Liver (tissue), 9 donors: Measurements from ENCODE around the gene SH3D19. TPM values are rescaled to one million over a fixed set of nuclear protein-coding genes. Genes with fewer than 3 reads are reported as not detected.

ENCODE experiments used
- DNase-seq: peaks from one replicate; pipeline ENCODE4 v3.0.0-alpha.2; 2017; ENCODE audit warnings: low spot score
- H3K27ac ChIP-seq, 2 donors: one replicate each; pipeline ENCODE4 v1.7.0; 2013; ENCODE audit warnings: inconsistent platforms in 2 of 2, low read length in 2 of 2, control low read depth in 1 of 2, low read depth in 1 of 2, mild to moderate bottlenecking in 1 of 2
- H3K27me3 ChIP-seq, 4 donors: one replicate each; pipeline versions ENCODE4 v1.6.1 to v1.7.0; 2013; ENCODE audit warnings: low read length in 3 of 4, inconsistent platforms in 1 of 4, mild to moderate bottlenecking in 1 of 4, moderate library complexity in 1 of 4; ENCODE audit not compliant: control insufficient read depth in 4 of 4, insufficient read depth in 4 of 4
- H3K36me3 ChIP-seq, 4 donors: one replicate each; pipeline versions ENCODE4 v1.6.1 to v1.7.0; 2013; ENCODE audit warnings: low read length in 3 of 4, mild to moderate bottlenecking in 3 of 4, low read depth in 1 of 4, moderate library complexity in 1 of 4; ENCODE audit not compliant: control insufficient read depth in 4 of 4, insufficient read depth in 3 of 4
- H3K4me1 ChIP-seq, 4 donors: one replicate each; pipeline versions ENCODE4 v1.6.1 to v1.7.0; 2013; ENCODE audit warnings: low read length in 3 of 4, mild to moderate bottlenecking in 3 of 4, moderate library complexity in 1 of 4; ENCODE audit not compliant: control insufficient read depth in 4 of 4, insufficient read depth in 4 of 4
- H3K4me3 ChIP-seq, 3 donors: one replicate each; pipeline versions ENCODE4 v1.6.1 to v1.7.0; 2013; ENCODE audit warnings: low read length in 3 of 3, control low read depth in 1 of 3, low read depth in 1 of 3, mild to moderate bottlenecking in 1 of 3
- H3K9ac ChIP-seq, 2 donors: one replicate each; pipeline ENCODE4 v1.7.0; 2013; ENCODE audit warnings: low read length in 2 of 2, mild to moderate bottlenecking in 2 of 2, moderate library complexity in 2 of 2, control low read depth in 1 of 2, low read depth in 1 of 2
- H3K9me3 ChIP-seq, 4 donors: one replicate each; pipeline versions ENCODE4 v1.6.1 to v1.7.0; 2013; ENCODE audit warnings: low read length in 3 of 4; ENCODE audit not compliant: control insufficient read depth in 4 of 4
- EGR1 ChIP-seq, 2 donors: IDR thresholded peaks; 2 replicates each; pipeline ENCODE4 v1.6.1; 2016 to 2018; ENCODE audit warnings: antibody characterized with exemption in 2 of 2, low read depth in 2 of 2
- FOXA1 ChIP-seq: IDR thresholded peaks from 2 replicates; pipeline ENCODE4 v1.6.1; 2016; ENCODE audit warnings: antibody characterized with exemption
- FOXA2 ChIP-seq: IDR thresholded peaks from 2 replicates; pipeline ENCODE4 v1.6.1; 2016; ENCODE audit warnings: antibody characterized with exemption
- HNF4A ChIP-seq, 2 donors: conservative IDR thresholded peaks; 2 replicates each; pipeline ENCODE4 v1.6.1; 2016; ENCODE audit warnings: antibody characterized with exemption in 2 of 2, mild to moderate bottlenecking in 2 of 2
- HNF4G ChIP-seq: IDR thresholded peaks from 2 replicates; pipeline ENCODE4 v1.6.1; 2016; ENCODE audit warnings: antibody characterized with exemption
- JUND ChIP-seq, 2 donors: IDR thresholded peaks; 2 replicates each; pipeline ENCODE4 v1.6.1; 2016; ENCODE audit warnings: antibody characterized with exemption in 2 of 2
- NR2F2 ChIP-seq: IDR thresholded peaks from 2 replicates; pipeline ENCODE4 v1.6.1; 2016; ENCODE audit warnings: antibody characterized with exemption
- RAD21 ChIP-seq, 2 donors: IDR thresholded peaks; 2 replicates each; pipeline ENCODE4 v1.6.1; 2016; ENCODE audit warnings: antibody characterized with exemption in 2 of 2, mild to moderate bottlenecking in 2 of 2
- REST ChIP-seq: IDR thresholded peaks from 2 replicates; pipeline ENCODE4 v1.6.1; 2016; ENCODE audit warnings: antibody characterized with exemption, mild to moderate bottlenecking
- RXRA ChIP-seq, 2 donors: IDR thresholded peaks; 2 replicates each; pipeline ENCODE4 v1.6.1; 2017 to 2018; ENCODE audit warnings: antibody characterized with exemption in 2 of 2, mild to moderate bottlenecking in 1 of 2
- WGBS: extraction: QIAGEN DNeasy Blood & Tissue Kit; methylation state at CpG from one replicate; pipeline ENCODE4 v1.1.7; 2013; 5-methylcytosine and 5-hydroxymethylcytosine counted together
- polyA plus RNA-seq, 2 donors: library from polyadenylated mRNA; stranded (reverse) in 1 of 2; unstranded in 1 of 2; fragments of 200-250 nt in 1 of 2; fragments of >200 nt in 1 of 2; fragmentation: Nextera tagmentation in 1 of 2; extraction: Ambion mirVana in 1 of 2; gene quantifications; one replicate each; pipeline versions ENCODE4 v1.2.1 to v1.2.3, GENCODE V29; 2013 to 2015
- total RNA-seq, 2 donors: library from RNA; depleted of rRNA; stranded (reverse); fragments of >200 nt; gene quantifications; one replicate each; pipeline ENCODE4 v1.2.3, GENCODE V29; 2014
- TF ChIP-seq, protein P1 (sequence below): IDR thresholded peaks from 2 replicates; pipeline ENCODE4 v1.6.1; 2016; ENCODE audit warnings: antibody characterized with exemption
- TF ChIP-seq, protein P2 (sequence below): fragments of 150-350 bp; IDR thresholded peaks from 2 replicates; pipeline ENCODE4 v1.5.1; 2017; ENCODE audit warnings: improper control_type of control experiment, low read depth, low read length; ENCODE audit not compliant: missing input control
- TF ChIP-seq, protein P3 (sequence below): IDR thresholded peaks from 2 replicates; pipeline ENCODE4 v1.6.1; 2016; ENCODE audit warnings: antibody characterized with exemption
- donor health status: healthy.
- donor health status: healthy.
- donor health status: healthy.
- donor health status: healthy.
- donor health status: healthy.

SH3D19 gene
- total and polyA plus RNA-seq, 4 donors = 11.0 to 22.2 (median 17.1) TPM

DNA sequence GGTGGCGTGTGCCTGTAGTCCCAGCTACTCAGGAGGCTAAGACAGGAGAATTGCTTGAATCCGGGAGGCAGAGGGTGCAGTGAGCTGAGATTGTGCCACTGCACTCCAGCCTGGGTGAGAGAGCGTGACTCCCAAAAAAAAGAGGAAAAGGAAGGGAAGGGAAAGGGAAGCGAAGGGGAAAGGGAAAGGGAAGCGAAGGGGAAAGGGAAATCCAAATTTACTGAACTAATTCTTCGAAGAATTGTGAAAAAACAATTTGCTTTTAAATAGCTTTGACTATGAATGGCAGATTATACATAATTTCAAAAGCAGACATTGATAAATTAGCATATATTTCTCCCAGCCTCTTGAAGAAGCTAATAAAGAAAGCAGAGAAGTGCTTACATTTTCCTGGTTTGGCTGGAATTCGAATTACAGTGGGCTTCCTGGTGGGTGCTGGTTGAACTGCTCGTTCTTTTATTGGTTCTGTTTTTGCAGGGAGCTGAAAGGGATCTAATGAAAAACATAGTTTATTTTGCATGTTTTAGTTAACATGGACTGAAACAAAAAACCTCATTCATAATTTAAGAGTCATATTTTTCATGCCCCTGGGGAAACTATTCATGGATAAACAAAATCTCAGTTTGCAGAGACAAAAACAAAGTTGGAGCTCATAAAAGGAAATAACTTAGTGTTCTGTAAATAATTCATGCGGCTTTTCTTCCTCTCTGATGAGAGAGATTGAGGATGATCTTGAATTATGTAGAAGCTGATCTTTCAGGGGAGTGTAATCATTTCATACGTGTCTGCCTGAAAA lies 160.0 kb downstream of the SH3D19 start:
- TF ChIP-seq NR2F2 (no peak), RXRA (IDR thresholded peaks at IDR 0.05) (no peak), HNF4G (no peak), HNF4A (conservative IDR thresholded peaks at IDR 0.05) (no peak), FOXA2 (no peak), RAD21 (IDR thresholded peaks at IDR 0.05) (no peak)
- TF ChIP-seq, protein P1, sequence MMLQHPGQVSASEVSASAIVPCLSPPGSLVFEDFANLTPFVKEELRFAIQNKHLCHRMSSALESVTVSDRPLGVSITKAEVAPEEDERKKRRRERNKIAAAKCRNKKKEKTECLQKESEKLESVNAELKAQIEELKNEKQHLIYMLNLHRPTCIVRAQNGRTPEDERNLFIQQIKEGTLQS = no peak
- TF ChIP-seq, protein P2, sequence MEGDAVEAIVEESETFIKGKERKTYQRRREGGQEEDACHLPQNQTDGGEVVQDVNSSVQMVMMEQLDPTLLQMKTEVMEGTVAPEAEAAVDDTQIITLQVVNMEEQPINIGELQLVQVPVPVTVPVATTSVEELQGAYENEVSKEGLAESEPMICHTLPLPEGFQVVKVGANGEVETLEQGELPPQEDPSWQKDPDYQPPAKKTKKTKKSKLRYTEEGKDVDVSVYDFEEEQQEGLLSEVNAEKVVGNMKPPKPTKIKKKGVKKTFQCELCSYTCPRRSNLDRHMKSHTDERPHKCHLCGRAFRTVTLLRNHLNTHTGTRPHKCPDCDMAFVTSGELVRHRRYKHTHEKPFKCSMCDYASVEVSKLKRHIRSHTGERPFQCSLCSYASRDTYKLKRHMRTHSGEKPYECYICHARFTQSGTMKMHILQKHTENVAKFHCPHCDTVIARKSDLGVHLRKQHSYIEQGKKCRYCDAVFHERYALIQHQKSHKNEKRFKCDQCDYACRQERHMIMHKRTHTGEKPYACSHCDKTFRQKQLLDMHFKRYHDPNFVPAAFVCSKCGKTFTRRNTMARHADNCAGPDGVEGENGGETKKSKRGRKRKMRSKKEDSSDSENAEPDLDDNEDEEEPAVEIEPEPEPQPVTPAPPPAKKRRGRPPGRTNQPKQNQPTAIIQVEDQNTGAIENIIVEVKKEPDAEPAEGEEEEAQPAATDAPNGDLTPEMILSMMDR = no peak

GRCh38 chr4:151163855-151164254 lies 161.6 kb downstream of the SH3D19 start:
- no peaks in the 10 kb centered on the region for H3K4me1 ChIP-seq
- no peak for DNase-seq
- H3K4me3 ChIP-seq = no peak overlapping the region
- no peaks in the 10 kb centered on the region for H3K9me3 ChIP-seq
- H3K27me3 ChIP-seq = no peaks in the 10 kb centered on the region
- 98% methylated on average over 1 of the region's 1 CpG for WGBS
- peaks cover 0 to 7% (median 4%) of the 10 kb centered on the region in 4 donors for H3K36me3 ChIP-seq
- TF ChIP-seq, protein P3, sequence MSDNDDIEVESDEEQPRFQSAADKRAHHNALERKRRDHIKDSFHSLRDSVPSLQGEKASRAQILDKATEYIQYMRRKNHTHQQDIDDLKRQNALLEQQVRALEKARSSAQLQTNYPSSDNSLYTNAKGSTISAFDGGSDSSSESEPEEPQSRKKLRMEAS = no peak
- TF ChIP-seq FOXA1 (no peak), JUND (IDR thresholded peaks at IDR 0.05) (no peak), RXRA (IDR thresholded peaks at IDR 0.05) (no peak), EGR1 (IDR thresholded peaks at IDR 0.05; ENCODE audit: low read depth in 2 of 2) (no peak), REST (no peak)
- TF ChIP-seq, protein P2 = no peak
- TF ChIP-seq, protein P1 = no peak
- no peak overlapping the region for H3K27ac ChIP-seq
- H3K9ac ChIP-seq = no peak overlapping the region

More for the DNA sequence above, 160.0 kb downstream of the SH3D19 start:
- H3K27me3 ChIP-seq = no peaks in the 10 kb centered on the region
- H3K4me1 ChIP-seq = no peaks in the 10 kb centered on the region
- no peak overlapping the region for H3K4me3 ChIP-seq
- DNase-seq = no peak
- no peak overlapping the region for H3K27ac ChIP-seq
- no peaks in the 10 kb centered on the region for H3K9me3 ChIP-seq
- peaks cover 2 to 8% (median 3%) of the 10 kb centered on the region in 4 donors for H3K36me3 ChIP-seq
- WGBS = 87% methylated on average over 10 of the region's 10 CpGs
- no peak overlapping the region for H3K9ac ChIP-seq
